RKO (cell line): ENCODE measurements around the gene ABR.
A peak's percentile ranks its signal among the peaks of the same experiment; 100 is the strongest.
"Not testable (repeated sequence)": the region's sequence is repeated elsewhere in the genome, so short reads cannot be mapped to it uniquely, and the experiment has no call there.

Experiments
- DNase-seq: peaks from one replicate; pipeline ENCODE4 v3.0.0-alpha.2; 2016; ENCODE audit warnings: low spot score

ABR gene

DNA sequence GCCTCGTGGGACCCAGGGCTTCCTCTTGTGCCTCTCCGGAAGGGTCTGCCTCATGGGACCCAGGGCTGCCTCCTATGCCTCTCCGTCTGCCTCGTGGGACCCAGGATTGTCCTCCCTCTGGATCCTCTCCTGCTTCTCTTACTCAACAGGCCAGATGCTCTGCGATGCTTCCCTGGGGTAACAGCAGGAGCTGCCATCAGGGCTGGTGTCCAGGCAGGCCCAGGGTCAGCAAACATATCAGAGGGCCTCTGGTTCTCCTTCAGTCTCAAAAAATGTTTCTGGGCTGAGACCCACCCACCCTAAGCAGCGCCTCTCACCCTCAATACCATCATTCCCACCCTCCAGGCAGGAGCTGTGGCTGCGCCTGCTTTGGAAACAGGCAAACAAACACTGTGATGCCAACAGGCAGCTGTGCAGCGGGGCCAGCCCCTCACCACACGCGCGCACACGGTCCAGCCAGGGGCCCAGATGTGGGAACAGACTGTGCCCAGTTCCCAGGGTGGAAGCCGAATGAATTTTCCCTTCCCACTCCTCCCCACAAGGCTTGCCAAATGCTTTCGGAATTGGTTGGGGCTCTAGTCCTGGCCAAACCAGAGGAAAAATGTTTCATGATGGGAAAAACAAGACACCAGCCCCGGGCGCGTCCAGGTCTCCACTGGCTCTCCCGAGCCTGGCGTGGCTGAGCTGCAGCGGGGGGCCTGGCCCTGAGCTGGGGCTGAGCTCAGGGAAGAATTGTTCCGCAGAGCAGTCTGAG lies 171.6 kb downstream of the ABR start:
- DNase-seq = no peak

DNA sequence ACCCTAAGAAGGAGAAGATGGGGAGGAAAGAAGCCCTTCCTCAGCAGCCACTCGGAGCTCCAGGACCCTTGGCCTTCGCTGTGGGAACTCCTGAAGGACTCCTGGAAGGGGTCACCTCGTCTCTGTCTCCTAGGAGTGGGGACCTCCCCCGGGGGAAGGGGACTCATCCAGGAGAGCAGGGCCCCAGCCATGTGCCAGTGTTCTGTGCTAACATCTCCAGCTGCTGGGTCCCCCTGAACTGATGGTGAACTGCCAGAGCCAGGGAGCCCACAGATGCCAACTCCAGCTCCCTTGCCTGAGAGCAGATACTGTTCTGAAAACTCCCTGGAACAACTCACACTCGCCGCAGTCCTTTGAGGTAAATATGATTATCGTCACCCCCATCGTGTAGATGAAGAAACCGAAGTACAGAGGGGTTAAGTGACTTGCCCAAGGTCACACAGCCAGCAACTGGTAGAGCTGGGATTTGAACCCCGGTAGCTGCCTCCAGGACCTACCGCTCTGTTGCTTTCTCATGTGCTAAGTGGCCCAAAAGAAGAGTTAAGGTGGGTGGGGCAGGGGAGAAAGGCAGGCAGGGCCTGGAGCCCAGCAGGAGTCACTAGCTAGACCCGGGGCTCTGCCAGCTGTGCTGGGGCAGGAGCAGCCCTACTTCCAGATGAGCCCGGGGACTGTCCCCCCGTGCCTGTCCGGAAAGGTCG lies 172.3 kb downstream of the ABR start:
- no peak for DNase-seq

DNA sequence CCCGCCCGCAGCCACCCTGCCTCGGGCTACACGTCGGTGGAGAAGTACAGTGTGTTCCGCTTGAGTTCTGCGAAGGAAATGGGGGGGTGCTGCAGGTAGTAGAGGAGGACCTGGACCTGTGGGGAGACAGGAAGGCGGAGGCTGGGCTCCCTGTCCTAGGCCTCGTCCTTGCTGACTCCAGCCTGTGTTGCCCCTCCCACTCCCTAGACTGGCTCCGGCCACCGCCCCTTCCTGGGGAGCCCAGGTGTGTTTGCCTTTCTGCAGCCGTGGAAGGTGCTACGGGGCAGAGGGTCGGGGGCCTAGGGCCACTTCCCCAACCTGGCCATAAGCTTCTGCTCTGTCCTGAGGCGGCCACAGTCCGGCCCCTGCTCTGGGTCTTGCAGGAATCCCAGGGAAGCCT lies 173.7 kb downstream of the ABR start:
- DNase-seq = no peak

DNA sequence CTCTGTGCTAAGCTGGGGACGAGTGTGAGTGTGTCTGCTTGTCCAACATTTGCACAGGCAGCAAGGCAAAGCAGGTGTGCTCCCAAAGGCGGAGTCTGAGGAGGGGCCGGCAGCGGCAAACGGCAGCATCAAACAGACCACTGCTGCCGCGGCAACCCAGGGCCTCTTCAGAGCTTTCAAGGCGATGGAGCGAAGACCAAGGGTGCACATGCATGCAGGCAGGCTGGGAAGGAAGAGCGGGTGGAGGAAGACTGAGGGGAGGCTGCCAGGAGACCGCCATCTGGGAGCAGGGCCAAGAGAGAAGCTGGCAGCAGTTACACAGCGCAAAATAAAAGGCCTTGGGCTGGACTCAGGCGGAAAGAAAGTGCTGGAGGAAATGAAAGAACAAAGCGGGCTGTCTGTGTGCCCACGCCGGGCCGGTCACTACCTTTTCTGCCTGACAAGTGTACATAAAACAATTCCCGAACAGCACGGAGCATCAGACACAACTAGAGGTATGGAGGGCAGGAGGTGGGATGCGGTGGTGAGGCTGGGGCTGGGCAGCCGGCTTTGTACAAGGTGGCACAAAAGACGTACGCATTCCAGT lies 174.3 kb downstream of the ABR start:
- DNase-seq = no peak

DNA sequence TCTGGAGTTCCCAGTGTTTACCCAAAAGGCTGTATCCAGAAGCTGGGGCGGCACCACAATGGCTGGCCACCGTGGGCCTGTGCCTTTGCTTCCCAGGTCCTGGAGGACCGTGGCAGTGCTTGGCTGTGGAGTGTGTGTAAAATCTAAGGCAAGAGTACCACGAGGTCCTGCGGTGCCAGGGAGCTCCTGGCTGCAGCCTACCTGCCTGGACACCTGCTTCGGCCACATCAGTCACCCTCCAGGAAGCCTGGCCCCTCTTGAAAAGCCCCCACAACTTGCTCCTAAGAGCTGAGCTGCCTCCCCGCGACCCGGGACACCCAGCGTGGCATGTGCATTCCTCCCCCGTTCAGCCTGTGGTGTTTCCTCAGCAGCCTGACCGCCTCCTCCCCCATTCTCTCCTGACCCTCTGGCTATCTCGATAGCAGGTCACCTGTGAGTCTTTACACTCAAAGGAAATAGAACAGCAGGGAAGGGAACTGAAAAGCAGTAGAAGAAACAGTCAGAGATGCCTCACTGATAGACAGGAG lies 174.9 kb downstream of the ABR start:
- DNase-seq = no peak

DNA sequence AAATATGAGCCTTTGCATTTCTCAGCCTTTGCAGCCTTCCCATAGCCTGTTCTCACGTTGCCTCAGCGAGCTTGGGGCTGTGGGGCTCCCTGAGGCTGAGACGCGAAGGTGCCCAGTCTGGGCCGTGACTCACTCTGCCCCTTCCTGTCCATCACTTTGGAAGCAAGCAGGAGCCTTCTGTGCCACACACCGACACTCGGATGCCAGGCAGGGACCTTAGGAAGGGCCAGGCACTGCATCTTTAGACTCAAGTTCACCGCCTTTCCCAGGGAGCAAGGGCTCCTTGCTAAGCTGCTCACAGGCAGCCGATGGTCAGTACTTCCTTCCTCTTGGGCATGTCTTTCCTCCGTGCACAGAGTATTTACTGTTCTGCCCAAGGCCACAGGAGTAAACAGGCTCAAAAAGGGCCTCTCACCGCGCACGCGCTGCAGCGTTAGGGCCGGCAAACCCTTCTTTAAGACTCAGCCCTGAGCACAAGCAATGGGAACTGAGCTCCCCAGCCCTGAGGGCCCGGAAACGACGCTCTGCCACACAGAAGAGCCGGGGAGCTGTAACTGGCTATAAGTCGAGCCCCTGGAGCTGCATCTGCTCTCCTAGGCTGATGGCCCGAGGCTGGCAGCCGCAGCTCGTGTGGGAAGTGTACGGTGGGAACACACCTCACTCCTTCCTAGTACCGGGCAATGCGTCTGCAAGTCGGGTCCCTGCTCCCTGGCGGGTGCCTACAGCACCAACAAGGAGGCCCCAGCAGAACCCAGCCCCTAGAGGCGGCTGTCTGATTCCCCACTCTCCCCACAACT lies 175.6 kb downstream of the ABR start:
- DNase-seq = no peak

DNA sequence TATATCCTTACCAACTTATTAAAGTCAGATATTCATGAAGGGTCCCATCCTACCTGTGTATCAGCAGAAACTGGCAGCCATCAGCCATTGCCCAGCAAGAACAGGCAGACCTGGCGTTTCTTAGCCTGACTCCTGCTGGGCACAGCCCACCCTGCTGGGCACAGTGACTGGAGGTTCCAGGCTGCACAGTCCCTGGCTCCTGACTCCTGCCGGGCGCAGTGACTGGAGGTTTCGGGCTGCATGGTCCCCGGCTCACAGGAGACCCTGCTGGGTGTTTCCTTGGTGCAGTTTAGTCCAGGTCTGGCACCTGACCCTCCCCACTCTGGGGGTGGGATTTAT lies 176.2 kb downstream of the ABR start:
- no peak for DNase-seq

DNA sequence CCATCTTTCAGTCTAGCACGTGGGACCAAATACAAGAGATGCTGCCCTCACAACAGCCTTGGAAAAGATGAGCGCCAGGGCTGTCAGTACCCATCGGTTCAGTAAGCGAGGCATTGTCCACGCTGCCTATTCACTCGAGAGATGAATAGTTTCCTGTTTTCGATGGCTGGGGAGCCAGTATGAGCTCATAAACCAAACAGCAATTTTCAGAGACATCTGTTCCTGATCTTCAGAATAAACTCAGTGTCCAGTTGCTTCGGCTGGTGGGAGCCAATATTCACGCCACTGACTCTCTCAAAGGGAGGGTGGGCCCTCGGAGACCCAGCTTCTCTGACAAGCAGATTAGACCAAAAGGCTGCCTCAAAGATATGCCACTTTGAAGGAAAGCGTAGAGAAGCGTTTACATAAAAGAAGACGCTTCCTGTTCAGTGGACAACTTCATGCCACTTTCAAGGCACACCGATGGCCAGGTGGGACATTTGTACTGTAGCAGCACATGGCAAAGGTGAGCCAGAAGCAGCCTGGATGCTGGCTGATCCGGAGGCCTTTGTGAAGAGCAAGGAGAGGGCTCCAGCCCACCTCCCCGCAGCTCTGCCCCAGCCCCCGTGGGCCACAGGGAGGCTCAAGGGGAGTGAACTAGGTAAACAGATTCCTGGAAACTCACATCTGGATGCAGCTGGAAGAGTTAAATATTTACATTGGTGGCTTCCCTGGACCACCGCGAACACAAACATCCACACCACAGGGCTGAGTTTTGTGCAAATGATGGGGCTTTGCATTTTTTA lies 176.8 kb downstream of the ABR start:
- DNase-seq = no peak

DNA sequence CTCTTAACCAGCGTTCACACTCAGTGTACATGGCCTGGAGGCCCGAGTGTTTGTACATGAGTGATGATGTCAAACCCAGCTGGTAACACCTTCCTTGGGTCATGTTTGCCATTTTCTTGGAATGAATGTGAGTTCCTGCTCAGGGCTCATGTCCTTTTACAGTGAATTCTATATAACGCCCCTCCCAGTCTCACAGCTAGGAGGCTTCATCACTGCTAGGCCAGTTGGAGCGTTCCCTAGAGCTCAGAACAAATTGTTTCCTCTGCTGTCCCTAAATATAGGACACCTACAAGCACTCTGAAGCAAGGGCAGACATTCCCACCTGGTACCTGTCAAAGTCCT lies 177.4 kb downstream of the ABR start:
- DNase-seq = no peak

DNA sequence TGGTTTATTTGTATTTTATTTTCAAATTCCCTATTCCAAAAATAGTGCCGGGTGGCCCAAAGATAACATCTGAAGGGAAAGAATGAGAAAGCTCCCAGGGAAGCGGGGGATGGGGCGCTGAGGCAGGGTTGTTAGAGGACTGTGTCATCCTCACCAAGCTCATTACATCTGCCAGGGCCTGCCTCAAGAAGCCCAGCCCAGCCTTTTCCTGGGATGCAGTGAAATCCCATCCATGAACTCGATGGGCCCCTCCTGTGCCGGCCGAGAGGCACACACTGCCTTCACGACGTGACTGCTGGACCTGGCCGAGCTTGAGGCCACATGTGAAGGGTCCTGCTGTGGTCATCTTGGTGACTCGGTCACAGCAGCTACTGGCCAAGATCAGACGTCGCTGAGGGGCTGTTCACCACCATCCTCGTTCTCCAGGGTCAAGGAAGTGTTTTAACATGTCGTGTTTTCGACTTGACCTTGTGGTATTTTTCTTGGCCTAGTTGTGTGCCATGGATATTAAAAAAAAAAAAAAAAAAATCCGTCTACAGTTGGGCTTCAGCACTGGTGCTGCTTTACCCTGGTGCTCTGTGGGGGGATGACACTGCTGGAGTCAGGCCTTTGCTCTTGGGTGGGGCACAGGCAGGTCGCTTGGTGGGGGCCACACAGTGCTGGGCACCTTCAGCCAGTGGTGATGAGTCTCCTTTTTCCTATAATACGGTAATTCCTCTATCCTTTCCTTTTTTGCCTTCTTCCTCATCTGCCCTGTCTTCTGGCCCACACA lies 178.0 kb downstream of the ABR start:
- no peak for DNase-seq

DNA sequence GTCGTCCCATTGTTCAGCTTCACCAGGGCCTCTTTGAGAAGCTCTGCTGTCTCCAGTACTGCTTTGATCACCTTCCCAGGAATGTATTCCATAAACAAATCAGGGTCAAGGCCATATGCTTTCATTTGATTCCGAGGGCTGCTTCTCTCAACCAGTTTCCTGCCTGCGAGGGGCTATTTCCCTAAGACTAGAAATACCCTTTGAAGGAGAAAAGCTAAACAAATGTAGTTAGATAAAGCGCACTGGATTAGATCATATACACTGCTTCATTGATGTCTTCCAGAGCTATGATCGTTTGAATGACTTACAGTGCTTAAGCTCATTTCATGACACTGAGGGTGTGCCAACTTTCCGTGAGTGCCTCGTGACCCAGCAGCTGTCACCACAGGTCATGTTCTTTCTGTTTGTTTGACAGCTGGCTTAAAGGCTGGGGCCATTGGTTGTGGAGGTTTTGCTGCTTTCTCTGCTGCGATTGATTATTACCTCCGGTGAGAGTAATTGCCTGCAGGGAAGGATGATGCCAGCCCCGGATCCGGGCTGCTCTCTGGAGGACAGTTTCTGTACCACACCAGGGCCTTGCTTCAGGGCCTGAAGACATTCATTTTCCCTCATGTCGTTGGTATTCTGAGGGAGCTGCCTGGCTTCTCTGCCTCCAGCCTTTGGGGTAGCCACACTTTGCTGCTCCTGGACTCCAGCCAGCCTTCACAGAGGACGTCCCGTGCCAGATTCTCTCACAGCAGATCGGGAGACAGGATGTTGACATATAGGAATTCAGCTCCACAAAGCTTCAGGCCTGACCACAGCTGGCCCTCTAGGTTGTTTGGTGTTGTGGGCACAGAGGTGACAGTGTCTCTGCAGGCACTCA lies 179.0 kb downstream of the ABR start:
- DNase-seq = no peak

DNA sequence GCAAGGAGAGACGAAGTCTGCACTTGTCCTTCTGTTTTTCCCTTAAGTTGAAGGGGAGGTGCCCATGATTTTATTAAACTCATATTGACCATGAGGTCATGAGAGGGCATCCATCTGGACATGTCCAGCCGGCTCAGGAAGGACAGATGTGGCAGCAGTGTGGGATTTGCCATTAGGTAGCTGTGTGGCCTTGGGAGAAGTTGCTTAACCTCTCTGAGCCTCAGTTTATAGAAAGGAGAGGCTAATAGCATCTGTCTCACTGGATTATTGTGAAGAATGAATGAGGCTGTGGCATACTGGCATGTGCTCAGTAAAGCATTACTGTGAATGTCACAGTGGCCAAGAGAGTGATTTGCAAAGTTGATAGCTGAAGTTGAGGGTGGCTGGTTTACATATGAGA lies 181.7 kb downstream of the ABR start:
- DNase-seq = no peak

DNA sequence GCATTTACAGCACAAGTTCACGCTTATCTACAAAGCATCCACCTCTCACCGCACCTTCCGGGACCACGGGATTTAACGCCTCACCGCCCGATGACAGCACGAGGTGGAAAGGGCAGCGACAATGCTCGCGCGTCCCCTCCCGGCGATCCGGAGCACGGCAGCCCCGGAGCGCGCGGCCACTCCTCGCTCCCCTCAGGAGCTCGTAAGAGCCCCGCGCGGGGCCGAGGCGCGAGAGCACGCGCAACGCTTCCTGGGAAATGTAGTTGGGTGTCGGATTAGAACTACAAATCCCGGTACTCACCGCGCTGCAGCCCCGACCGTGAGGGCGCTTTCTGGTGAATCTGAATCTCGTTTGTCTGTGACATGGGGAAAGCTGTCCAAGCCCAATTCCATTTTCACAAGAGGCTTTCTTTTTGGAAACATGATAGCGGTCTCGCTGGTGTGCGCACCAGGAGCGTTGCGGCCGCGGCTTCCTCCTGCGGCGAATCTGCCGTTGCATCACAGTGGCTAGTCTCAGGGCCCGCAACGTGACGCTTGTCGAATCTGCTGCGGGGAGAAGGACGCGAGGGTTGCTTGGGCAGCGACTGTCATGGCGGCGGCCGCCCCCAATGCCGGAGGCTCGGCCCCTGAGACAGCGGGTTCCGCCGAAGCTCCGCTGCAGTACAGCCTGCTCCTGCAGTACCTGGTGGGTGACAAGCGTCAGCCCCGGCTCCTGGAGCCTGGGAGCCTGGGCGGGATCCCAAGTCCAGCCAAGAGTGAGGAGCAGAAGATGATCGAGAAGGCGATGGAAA lies 183.0 kb downstream of the ABR start, which contains the start of gene TIMM22:
Gene TIMM22, plus strand, starts transcription at position 576 of the 791 bp plus-strand sequence. Its CDS starts 14 bp downstream, at position 590.
- DNase-seq = peak; percentile 98

DNA sequence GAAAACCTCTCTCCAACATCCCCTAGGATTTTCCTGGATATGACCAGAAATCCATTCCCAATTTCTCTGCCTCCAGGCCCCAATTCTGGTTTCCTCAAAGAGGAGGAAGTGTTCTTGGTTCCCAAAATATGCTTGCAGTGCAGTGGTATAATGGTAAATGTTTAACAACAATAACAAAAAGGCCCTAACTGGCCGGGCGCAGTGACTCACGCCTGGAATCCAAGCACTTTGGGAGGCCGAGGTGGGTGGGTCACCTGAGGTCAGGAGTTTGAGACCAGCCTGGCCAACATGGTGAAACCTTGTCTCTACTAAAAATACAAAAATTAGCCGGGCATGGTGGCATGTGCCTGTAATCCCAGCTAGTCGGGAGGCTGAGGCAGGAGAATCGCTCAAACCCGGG lies 184.5 kb downstream of the ABR start:
- DNase-seq = not testable (repeated sequence)

DNA sequence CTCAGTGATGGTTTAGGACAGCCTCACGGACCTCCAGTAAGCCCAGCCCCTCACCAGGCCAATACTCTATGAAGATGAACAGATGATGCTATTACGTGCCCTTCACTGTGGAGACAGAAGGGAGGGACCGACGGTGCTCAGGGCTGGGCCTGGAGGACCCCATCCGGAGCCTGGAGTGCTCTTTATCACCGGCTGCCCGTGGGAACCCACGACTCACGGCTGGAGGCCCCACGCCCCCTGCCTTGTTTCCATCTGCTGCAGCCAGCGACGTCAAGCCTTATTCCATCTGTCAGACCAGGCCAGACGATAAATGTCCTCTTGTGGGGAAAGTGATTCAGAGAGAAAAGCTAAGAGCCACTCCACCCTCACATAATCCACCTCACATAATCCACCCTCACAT lies 186.8 kb downstream of the ABR start:
- no peak for DNase-seq

DNA sequence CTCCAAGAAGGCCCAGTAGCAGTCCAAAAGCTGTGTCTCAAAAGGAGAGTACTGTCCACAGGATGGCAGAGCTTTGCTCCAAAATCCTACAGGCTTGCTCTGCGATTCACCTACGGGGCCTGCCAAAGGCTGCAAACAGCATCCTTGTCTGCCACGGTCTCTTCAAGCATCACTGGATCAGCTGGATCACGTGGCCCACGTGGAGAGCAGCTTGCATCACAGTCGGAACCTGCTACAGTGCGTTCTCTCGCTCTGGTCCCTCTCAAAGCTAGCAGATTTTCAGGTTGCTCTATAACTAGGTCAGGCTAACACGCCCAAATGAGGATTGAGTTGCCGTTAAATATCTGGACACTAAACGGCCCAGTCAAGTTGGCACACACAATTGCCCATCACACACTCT lies 191.2 kb downstream of the ABR start:
- DNase-seq = no peak

DNA sequence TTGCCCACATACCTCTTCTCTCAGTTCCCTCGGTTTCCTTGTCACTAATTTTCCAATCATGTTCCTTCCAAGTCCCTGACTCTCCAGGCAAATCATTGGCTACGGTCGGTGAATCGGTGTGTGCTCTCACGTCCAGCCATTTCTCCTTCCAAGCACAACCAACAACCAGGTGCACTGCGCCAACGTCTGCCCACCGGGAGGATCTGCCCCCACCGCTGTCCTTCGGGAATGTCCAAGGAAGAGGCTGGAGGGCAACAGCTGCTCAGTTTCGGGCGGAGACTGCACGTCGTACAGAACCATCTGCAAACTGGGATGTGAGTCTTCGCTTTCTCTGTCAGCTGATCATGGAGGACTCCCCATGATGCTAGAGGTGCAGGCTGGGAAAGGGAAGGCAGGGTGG lies 191.8 kb downstream of the ABR start:
- DNase-seq = no peak

DNA sequence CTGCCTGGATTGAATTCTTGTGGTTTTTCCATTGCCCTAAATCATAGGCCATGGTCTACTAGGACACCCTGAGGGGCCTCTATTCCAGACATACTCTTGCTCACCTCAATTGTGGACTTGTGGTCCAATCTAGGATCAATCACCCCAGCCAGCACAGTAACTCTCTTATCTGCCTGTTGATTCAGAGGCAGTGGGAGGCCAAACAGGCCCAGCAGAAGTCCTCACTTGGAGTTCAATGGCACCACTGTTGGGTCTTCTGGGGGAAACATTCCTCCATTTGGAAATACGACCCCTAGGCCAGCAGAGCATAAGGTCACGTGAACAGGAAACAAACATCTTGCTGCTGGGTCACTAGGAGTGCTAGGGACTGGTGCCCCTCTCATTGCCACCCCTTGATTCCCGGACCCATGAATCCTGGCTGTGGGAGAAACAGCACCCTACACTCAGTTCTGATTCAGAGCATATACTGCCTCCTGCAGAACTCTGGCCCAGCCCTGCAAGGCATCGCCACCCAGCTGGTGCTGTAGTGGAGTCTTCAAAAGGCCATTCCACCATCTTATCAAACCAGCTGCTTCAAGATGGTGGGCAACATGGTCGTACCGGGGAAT lies 193.4 kb downstream of the ABR start:
- no peak for DNase-seq

DNA sequence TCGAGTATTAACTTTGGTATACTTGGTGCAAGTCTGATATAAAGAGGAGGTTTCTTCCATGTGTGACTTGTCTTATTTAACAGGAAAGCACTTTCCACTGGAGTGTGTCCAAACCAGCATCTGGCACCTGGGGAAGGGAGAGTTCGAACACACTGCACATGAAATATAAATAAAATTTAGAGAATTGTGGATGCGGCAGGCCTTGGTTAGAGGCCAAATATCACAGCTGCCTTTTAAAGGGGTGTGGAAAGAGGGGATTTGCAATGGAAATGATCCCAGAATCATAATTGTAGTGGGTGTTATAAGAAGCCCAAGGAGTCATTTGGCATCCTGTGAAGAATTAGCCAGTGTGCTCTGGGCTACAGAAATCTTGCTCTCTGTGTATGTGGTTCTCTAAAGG lies 195.9 kb downstream of the ABR start:
- no peak for DNase-seq
